WTC11 (cell line): ENCODE data around the gene CEP63. TPM values are rescaled to one million over a fixed set of nuclear protein-coding genes. Genes with fewer than 3 reads are reported as not detected.

ENCODE experiments used
- ATAC-seq: fragments of 200-7000 bp; cut with Tn5 transposase; 2 replicates; pipeline ENCODE4 v1.10.0; 2021; ENCODE audit warnings: mild to moderate bottlenecking, moderate library complexity
- CTCF ChIA-PET: fragments of 300-600 bp; sonication (Branson Sonifier 250); formaldehyde crosslinking; loops from one replicate; lab custom pipeline; 2021; ENCODE audit warnings: antibody characterized with exemption; lab: Charles Lee
- POLR2A ChIA-PET: fragments of 350-600 bp; sonication (Branson Sonifier 250); formaldehyde crosslinking; loops from one replicate; lab custom pipeline; 2021; ENCODE audit warnings: antibody characterized with exemption; lab: Charles Lee
- DNase-seq: peaks from one replicate; pipeline ENCODE4 v3.0.0; 2021; ENCODE audit warnings: low spot score
- H3K27ac Mint-ChIP-seq: 2 replicates; pipeline ENCODE4 v1.8.0; 2021; ENCODE audit warnings: mixed read lengths
- H3K27me3 Mint-ChIP-seq: 2 replicates; pipeline ENCODE4 v1.8.0; 2021; ENCODE audit warnings: low read depth, mild to moderate bottlenecking, moderate library complexity, mixed read lengths
- H3K36me3 Mint-ChIP-seq: 2 replicates; pipeline ENCODE4 v1.8.0; 2021; ENCODE audit warnings: mixed read lengths
- H3K4me1 Mint-ChIP-seq: 2 replicates; pipeline ENCODE4 v1.8.0; 2022; ENCODE audit warnings: mixed read lengths
- H3K4me3 Mint-ChIP-seq: 2 replicates; pipeline ENCODE4 v1.8.0; 2021; ENCODE audit warnings: mild to moderate bottlenecking, moderate library complexity, mixed read lengths
- H3K9me3 Mint-ChIP-seq: 2 replicates; pipeline ENCODE4 v1.8.0; 2021; ENCODE audit warnings: mixed read lengths
- ETV6 ChIP-seq: sonication (generic); formaldehyde crosslinking; IDR thresholded peaks from 2 replicates; pipeline ENCODE4 v1.8.1; 2022; ENCODE audit warnings: mild to moderate bottlenecking, missing genetic modification reagents
- FOXJ3 ChIP-seq: sonication (generic); formaldehyde crosslinking; IDR thresholded peaks from 2 replicates; pipeline ENCODE4 v1.9.0; 2021; ENCODE audit warnings: missing genetic modification reagents, mild to moderate bottlenecking, borderline replicate concordance
- FOXK1 ChIP-seq: sonication (generic); formaldehyde crosslinking; IDR thresholded peaks from 2 replicates; pipeline ENCODE4 v1.8.0; 2022; ENCODE audit warnings: mild to moderate bottlenecking, moderate library complexity, missing genetic modification reagents
- GABPB1 ChIP-seq: sonication (generic); formaldehyde crosslinking; IDR thresholded peaks from 2 replicates; pipeline ENCODE4 v1.8.1; 2023; ENCODE audit warnings: mild to moderate bottlenecking, missing genetic modification reagents
- HMGA2 ChIP-seq: fragments of 250-450 bp; sonication (Bioruptor Pico); IDR thresholded peaks from 2 replicates; pipeline ENCODE4 v1.4.0; 2021; ENCODE audit warnings: mild to moderate bottlenecking, moderate library complexity
- JUN ChIP-seq: sonication (generic); formaldehyde crosslinking; IDR thresholded peaks from 2 replicates; pipeline ENCODE4 v1.8.0; 2023; ENCODE audit warnings: mild to moderate bottlenecking, missing genetic modification reagents
- TEAD1 ChIP-seq: sonication (generic); formaldehyde crosslinking; IDR thresholded peaks from 2 replicates; pipeline ENCODE4 v1.8.0; 2022; ENCODE audit warnings: mild to moderate bottlenecking, missing genetic modification reagents
- TEAD4 ChIP-seq: sonication (generic); formaldehyde crosslinking; IDR thresholded peaks from 2 replicates; pipeline ENCODE4 v1.8.0; 2022; ENCODE audit warnings: mild to moderate bottlenecking, missing genetic modification reagents
- ZBTB21 ChIP-seq: sonication (generic); formaldehyde crosslinking; IDR thresholded peaks from 2 replicates; pipeline ENCODE4 v1.8.1; 2023; ENCODE audit warnings: mild to moderate bottlenecking, missing genetic modification reagents, borderline replicate concordance
- ZNF219 ChIP-seq: sonication (generic); formaldehyde crosslinking; IDR thresholded peaks from 2 replicates; pipeline ENCODE4 v1.8.0; 2023; ENCODE audit warnings: missing genetic modification reagents, mild to moderate bottlenecking, borderline replicate concordance
- ZNF263 ChIP-seq: sonication (generic); formaldehyde crosslinking; IDR thresholded peaks from 2 replicates; pipeline ENCODE4 v1.8.1; 2022; ENCODE audit warnings: low read depth, mild to moderate bottlenecking, moderate library complexity, missing genetic modification reagents
- ZNF396 ChIP-seq: fragments of 250-450 bp; sonication (Bioruptor Pico); IDR thresholded peaks from 2 replicates; pipeline ENCODE4 v1.8.0; 2021; ENCODE audit warnings: mild to moderate bottlenecking, moderate library complexity, borderline replicate concordance
- ZNF423 ChIP-seq: fragments of 250-450 bp; sonication (Bioruptor Pico); IDR thresholded peaks from 2 replicates; pipeline ENCODE4 v2.1.2; 2022; ENCODE audit warnings: mild to moderate bottlenecking, moderate library complexity
- total RNA-seq: library from RNA; stranded (reverse); gene quantifications from 3 replicates; pipeline ENCODE4 v1.2.3, GENCODE V29; 2021
- TF ChIP-seq, protein P1 (sequence below): sonication (generic); formaldehyde crosslinking; IDR thresholded peaks from 2 replicates; pipeline ENCODE4 v1.8.1; 2022; ENCODE audit warnings: mild to moderate bottlenecking, moderate library complexity, missing genetic modification reagents
- TF ChIP-seq, protein P2 (sequence below): fragments of 250-450 bp; sonication (Bioruptor Pico); IDR thresholded peaks from 2 replicates; pipeline ENCODE4 v1.8.0; 2021; ENCODE audit warnings: mild to moderate bottlenecking
- TF ChIP-seq, protein P3 (sequence below): fragments of 250-450 bp; sonication (Bioruptor Pico); conservative IDR thresholded peaks from 2 replicates; pipeline ENCODE4 v1.9.0; 2021; ENCODE audit warnings: mild to moderate bottlenecking
- TF ChIP-seq, protein P4 (sequence below): fragments of 250-450 bp; sonication (Bioruptor Pico); IDR thresholded peaks from 2 replicates; pipeline ENCODE4 v1.9.0; 2021; ENCODE audit warnings: mild to moderate bottlenecking
- TF ChIP-seq, protein P5 (sequence below): sonication (generic); formaldehyde crosslinking; IDR thresholded peaks from 2 replicates; pipeline ENCODE4 v1.8.0; 2023; ENCODE audit warnings: missing genetic modification reagents
- TF ChIP-seq, protein P6 (sequence below): sonication (generic); formaldehyde crosslinking; IDR thresholded peaks from 2 replicates; pipeline ENCODE4 v1.8.1; 2023; ENCODE audit warnings: mild to moderate bottlenecking, missing genetic modification reagents, moderate library complexity
- TF ChIP-seq, protein P7 (sequence below): sonication (generic); formaldehyde crosslinking; IDR thresholded peaks from 2 replicates; pipeline ENCODE4 v1.8.0; 2022; ENCODE audit warnings: mild to moderate bottlenecking, missing genetic modification reagents
- TF ChIP-seq, protein P8 (sequence below): fragments of 250-450 bp; sonication (Bioruptor Pico); IDR thresholded peaks from 2 replicates; pipeline ENCODE4 v1.9.0; 2021; ENCODE audit warnings: mild to moderate bottlenecking
- TF ChIP-seq, protein P9 (sequence below): sonication (generic); formaldehyde crosslinking; conservative IDR thresholded peaks from 2 replicates; pipeline ENCODE4 v1.8.1; 2022; ENCODE audit warnings: mild to moderate bottlenecking, missing genetic modification reagents

CEP63 gene
- total RNA-seq, 1 experiment from 2014 or later = 28.0 TPM

DNA sequence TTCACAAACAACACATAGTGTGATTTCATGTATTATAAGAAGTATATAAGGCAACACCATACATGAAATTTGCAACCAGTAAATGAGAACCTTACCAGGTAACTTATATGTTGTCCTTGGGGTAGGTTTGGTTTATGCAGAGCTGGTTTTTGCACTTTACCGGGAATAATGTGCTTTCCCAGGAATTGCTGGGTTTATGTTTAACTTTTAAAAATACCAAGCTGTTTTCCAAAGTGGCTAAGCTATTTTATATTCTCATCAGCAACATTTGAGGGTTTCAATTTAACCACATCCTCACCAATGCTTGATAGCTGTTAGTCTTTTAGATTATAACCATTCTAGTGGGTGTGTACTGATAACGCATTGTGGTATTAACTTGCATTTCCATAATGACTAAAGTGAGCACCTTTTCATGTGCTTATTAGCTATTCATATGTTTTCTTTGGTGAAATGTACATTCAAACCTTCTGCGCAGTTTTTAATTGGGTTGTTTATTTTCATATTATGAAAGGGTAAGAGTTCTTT is 93.3 kb downstream of the CEP63 start:
- ATAC-seq = no peak
- POLR2A ChIA-PET = no interaction called here
- peaks cover 12% of the 10 kb centered on the region; the same call in 1 of the 2 replicates for H3K36me3 Mint-ChIP-seq
- H3K27me3 Mint-ChIP-seq = peaks cover 7% of the 10 kb centered on the region
- TF ChIP-seq, protein P1, sequence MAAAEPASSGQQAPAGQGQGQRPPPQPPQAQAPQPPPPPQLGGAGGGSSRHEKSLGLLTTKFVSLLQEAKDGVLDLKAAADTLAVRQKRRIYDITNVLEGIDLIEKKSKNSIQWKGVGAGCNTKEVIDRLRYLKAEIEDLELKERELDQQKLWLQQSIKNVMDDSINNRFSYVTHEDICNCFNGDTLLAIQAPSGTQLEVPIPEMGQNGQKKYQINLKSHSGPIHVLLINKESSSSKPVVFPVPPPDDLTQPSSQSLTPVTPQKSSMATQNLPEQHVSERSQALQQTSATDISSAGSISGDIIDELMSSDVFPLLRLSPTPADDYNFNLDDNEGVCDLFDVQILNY (CRISPR knock-in tag) = no peak
- TF ChIP-seq ZNF423 (CRISPR knock-in tag) (no peak), ZNF263 (no peak), ZNF219 (no peak), HMGA2 (CRISPR knock-in tag) (no peak), GABPB1 (CRISPR knock-in tag) (no peak)
- TF ChIP-seq, protein P2, sequence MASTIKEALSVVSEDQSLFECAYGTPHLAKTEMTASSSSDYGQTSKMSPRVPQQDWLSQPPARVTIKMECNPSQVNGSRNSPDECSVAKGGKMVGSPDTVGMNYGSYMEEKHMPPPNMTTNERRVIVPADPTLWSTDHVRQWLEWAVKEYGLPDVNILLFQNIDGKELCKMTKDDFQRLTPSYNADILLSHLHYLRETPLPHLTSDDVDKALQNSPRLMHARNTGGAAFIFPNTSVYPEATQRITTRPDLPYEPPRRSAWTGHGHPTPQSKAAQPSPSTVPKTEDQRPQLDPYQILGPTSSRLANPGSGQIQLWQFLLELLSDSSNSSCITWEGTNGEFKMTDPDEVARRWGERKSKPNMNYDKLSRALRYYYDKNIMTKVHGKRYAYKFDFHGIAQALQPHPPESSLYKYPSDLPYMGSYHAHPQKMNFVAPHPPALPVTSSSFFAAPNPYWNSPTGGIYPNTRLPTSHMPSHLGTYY (CRISPR knock-in tag) = no peak
- TF ChIP-seq, protein P3, sequence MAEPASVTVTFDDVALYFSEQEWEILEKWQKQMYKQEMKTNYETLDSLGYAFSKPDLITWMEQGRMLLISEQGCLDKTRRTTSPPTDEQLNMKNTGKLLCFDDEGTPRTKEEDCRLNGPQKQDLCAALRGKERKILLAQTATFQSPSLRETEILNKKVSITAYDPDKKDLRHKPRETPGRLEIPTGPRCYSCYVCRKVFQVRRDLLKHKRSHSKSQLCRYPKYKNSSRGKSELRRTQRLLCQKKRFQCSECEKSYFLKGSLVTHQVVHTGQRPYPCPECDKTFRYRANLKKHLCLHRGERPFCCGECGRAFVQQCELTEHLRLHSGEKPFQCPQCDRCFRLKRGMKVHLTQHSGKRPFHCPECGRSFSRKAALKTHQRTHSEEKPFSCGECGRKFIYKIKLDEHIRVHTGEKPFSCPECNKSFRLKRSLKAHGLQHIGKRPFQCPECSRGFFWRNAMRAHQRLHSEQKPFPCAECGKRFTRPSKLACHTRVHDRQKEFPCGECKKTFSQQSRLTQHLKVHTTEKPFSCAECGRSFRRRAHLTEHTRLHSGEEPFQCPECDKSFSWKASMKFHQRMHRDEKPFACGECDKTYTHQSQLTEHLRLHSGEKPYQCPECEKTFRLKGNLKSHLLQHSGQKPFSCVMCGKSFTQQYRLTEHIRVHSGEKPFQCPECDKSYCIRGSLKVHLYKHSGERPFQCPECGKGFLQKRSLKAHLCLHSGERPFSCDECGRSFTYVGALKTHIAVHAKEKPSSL (CRISPR knock-in tag) = no peak
- TF ChIP-seq, protein P4, sequence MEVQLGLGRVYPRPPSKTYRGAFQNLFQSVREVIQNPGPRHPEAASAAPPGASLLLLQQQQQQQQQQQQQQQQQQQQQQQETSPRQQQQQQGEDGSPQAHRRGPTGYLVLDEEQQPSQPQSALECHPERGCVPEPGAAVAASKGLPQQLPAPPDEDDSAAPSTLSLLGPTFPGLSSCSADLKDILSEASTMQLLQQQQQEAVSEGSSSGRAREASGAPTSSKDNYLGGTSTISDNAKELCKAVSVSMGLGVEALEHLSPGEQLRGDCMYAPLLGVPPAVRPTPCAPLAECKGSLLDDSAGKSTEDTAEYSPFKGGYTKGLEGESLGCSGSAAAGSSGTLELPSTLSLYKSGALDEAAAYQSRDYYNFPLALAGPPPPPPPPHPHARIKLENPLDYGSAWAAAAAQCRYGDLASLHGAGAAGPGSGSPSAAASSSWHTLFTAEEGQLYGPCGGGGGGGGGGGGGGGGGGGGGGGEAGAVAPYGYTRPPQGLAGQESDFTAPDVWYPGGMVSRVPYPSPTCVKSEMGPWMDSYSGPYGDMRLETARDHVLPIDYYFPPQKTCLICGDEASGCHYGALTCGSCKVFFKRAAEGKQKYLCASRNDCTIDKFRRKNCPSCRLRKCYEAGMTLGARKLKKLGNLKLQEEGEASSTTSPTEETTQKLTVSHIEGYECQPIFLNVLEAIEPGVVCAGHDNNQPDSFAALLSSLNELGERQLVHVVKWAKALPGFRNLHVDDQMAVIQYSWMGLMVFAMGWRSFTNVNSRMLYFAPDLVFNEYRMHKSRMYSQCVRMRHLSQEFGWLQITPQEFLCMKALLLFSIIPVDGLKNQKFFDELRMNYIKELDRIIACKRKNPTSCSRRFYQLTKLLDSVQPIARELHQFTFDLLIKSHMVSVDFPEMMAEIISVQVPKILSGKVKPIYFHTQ (CRISPR knock-in tag) = no peak
- TF ChIP-seq, all 79 proteins: peak for 0
- DNase-seq = no peak
- Mint-ChIP-seq H3K4me3 (no peak overlapping the region), H3K4me1 (peaks cover 5% of the 10 kb centered on the region), H3K9me3 (peaks cover 17% of the 10 kb centered on the region), H3K27ac (no peak overlapping the region)
- CTCF ChIA-PET = no interaction called here

DNA sequence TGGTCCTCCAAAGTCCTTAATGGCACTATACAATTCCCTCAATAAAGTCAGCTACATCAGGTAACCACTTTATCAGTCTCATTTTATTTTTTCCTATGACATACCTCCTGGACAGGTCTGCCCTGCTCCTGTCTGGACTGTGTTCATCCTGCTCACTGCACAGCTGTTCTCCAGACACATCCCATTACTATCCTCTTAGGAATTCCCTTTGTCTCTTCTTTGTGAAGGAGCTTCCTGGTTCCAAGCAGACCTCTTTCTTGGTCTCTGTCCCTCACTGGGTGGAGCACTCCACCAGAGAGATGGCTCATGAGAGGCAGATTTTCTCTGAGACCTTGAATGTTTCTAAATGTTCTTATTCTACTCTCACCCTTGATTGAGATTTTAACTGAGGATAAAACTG is 104.9 kb downstream of the CEP63 start:
- Mint-ChIP-seq H3K4me3 (no peak overlapping the region), H3K9me3 (peaks cover 13% of the 10 kb centered on the region; the same call in 1 of the 2 replicates), H3K27me3 (peaks cover 10% of the 10 kb centered on the region), H3K4me1 (no peaks in the 10 kb centered on the region), H3K27ac (no peak overlapping the region), H3K36me3 (no peaks in the 10 kb centered on the region; the same call in 1 of the 2 replicates)
- ChIA-PET POLR2A (no interaction called here), CTCF (interaction anchor here (1.0 to 2.2 kb wide), 4 partner anchors 10 to 87 kb away, joined by 3 to 5 read pairs (median 4); no protein-coding TSS in a partner anchor)
- ATAC-seq (no peak), DNase-seq (no peak)
- TF ChIP-seq, protein P5, sequence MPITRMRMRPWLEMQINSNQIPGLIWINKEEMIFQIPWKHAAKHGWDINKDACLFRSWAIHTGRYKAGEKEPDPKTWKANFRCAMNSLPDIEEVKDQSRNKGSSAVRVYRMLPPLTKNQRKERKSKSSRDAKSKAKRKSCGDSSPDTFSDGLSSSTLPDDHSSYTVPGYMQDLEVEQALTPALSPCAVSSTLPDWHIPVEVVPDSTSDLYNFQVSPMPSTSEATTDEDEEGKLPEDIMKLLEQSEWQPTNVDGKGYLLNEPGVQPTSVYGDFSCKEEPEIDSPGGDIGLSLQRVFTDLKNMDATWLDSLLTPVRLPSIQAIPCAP (CRISPR knock-in tag) = no peak
- TF ChIP-seq JUN = no peak
- no peak for TF ChIP-seq FOXJ3
- TF ChIP-seq, protein P2 (CRISPR knock-in tag) = no peak
- TF ChIP-seq TEAD4 (CRISPR knock-in tag) = no peak
- TF ChIP-seq, protein P6, sequence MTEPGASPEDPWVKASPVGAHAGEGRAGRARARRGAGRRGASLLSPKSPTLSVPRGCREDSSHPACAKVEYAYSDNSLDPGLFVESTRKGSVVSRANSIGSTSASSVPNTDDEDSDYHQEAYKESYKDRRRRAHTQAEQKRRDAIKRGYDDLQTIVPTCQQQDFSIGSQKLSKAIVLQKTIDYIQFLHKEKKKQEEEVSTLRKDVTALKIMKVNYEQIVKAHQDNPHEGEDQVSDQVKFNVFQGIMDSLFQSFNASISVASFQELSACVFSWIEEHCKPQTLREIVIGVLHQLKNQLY (CRISPR knock-in tag) = no peak
- TF ChIP-seq TEAD1 (CRISPR knock-in tag) = no peak
- no peak for TF ChIP-seq GABPB1 (CRISPR knock-in tag)
- no peak for TF ChIP-seq FOXK1 (CRISPR knock-in tag)
- TF ChIP-seq, protein P7, sequence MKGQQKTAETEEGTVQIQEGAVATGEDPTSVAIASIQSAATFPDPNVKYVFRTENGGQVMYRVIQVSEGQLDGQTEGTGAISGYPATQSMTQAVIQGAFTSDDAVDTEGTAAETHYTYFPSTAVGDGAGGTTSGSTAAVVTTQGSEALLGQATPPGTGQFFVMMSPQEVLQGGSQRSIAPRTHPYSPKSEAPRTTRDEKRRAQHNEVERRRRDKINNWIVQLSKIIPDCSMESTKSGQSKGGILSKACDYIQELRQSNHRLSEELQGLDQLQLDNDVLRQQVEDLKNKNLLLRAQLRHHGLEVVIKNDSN (CRISPR knock-in tag) = no peak
- no peak for TF ChIP-seq ETV6 (CRISPR knock-in tag)
- TF ChIP-seq, protein P8, sequence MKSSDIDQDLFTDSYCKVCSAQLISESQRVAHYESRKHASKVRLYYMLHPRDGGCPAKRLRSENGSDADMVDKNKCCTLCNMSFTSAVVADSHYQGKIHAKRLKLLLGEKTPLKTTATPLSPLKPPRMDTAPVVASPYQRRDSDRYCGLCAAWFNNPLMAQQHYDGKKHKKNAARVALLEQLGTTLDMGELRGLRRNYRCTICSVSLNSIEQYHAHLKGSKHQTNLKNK = no peak
- TF ChIP-seq ZNF396 (CRISPR knock-in tag) = no peak
- TF ChIP-seq ZBTB21 (CRISPR knock-in tag) = no peak
- TF ChIP-seq, protein P9, sequence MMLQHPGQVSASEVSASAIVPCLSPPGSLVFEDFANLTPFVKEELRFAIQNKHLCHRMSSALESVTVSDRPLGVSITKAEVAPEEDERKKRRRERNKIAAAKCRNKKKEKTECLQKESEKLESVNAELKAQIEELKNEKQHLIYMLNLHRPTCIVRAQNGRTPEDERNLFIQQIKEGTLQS = no peak
